HL-60 (cell line): ENCODE measurements around the gene PER3.

ENCODE experiments used
- DNase-seq, 2 experiments: peaks; one replicate each; pipeline ENCODE4 v3.0.0-alpha.2; 2010 to 2020; ENCODE audit warnings: low read depth in 1 of 2, low spot score in 1 of 2
- H3K27ac ChIP-seq: fragments of 250-450 bp; sonication (Bioruptor Pico); replicated peaks from 2 replicates; pipeline ENCODE4 v1.5.1; 2020; ENCODE audit warnings: mild to moderate bottlenecking, moderate library complexity
- H3K27me3 ChIP-seq: fragments of 250-450 bp; sonication (Bioruptor Pico); 2 replicates; pipeline ENCODE4 v1.5.1; 2021; ENCODE audit warnings: mild to moderate bottlenecking, moderate library complexity; ENCODE audit not compliant: insufficient read depth, poor library complexity, severe bottlenecking
- H3K4me3 ChIP-seq: replicated peaks from 2 replicates; pipeline ENCODE4 v1.5.1; 2011; ENCODE audit warnings: mild to moderate bottlenecking, control low read depth, low read length; ENCODE audit not compliant: insufficient read depth
- CTCF ChIP-seq: IDR thresholded peaks from one replicate; pipeline ENCODE4 v1.5.1; 2011; ENCODE audit warnings: low read length, control low read depth, inconsistent platforms; ENCODE audit not compliant: insufficient read depth
- GABPA ChIP-seq: IDR thresholded peaks from 2 replicates; pipeline ENCODE4 v1.6.1; 2012; ENCODE audit warnings: low read depth
- POLR2AphosphoS5 ChIP-seq: IDR thresholded peaks from 2 replicates; pipeline ENCODE4 v1.6.1; 2012; ENCODE audit warnings: low read depth
- REST ChIP-seq: IDR thresholded peaks from 2 replicates; pipeline ENCODE4 v1.6.1; 2012; ENCODE audit warnings: low read depth; ENCODE audit not compliant: insufficient replicate concordance
- SPI1 ChIP-seq: IDR thresholded peaks from 2 replicates; pipeline ENCODE4 v1.6.1; 2012; ENCODE audit warnings: low read depth, mild to moderate bottlenecking, borderline replicate concordance

Gene PER3

DNA sequence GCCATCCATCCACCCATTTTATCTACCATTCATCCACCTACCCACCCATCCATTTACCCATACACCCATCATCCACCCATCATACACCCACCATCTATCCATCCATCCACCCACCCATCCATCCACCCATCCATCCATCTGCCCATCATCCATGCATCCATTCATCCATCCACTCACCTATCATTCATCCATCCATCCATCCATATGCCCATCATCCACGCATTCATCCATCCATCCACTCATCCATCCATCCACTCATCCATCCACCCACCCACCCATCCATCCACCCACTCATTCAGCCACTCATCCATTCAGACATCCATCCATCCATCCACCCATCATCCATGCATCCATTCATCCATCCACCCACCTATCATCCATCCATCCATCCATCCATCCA, 100.7 kb downstream of the PER3 start:
- H3K27ac ChIP-seq = no peak overlapping the region
- DNase-seq = no peak
- no peaks in the 10 kb centered on the region for H3K27me3 ChIP-seq
- H3K4me3 ChIP-seq = no peak overlapping the region
- no peak for TF ChIP-seq REST
- no peak for TF ChIP-seq CTCF
- TF ChIP-seq SPI1 = no peak
- TF ChIP-seq POLR2AphosphoS5 = no peak
- no peak for TF ChIP-seq GABPA

DNA sequence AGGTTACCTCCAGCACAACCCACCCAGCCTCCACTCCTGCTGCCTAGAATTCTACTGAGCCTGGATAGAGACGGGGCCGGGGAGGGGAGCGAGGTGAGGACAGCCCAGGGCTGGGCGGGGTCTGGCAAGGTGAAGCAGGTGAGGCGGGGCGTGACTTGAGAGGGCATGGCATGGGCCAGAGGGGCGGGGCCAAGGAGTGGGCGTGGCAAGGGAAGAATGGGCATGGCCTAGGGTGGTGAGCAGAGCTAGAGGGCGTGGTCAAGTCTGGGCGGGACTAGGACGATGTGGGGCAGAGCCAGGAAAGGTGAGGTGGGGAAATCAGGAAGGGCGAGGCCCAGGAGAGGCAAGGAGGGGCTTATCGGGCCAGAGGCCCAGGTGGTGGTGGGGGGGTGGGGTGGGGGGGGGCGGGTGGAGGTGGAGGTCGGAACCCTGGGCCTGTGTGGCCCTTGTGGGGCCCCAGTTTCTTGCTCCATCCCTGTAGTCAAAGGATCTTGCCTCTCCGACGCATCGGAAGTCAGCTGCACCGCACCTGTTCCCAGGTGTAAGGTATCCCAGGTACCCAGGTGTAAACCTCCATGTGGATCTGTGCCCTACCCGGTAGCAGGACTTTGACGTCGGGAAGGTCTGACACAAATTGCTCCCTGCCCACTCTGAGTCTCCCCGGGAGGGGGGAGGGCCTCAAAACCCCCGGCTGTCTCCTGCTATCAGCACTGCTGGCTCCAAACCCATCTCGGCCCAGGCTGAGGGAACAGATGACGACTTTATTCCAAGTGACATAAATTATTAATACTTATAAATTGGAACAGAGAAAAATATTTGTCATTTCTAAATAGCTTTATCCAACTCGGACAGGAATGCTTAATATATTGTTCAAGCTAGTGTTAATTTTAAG, 101.7 kb downstream of the PER3 start:
- DNase-seq = no peak

More for the DNA sequence above, 101.7 kb downstream of the PER3 start:
- no peak overlapping the region for H3K27ac ChIP-seq
- H3K27me3 ChIP-seq = no peaks in the 10 kb centered on the region
- no peak overlapping the region for H3K4me3 ChIP-seq
- no peak for TF ChIP-seq REST
- TF ChIP-seq POLR2AphosphoS5 = no peak
- no peak for TF ChIP-seq GABPA
- TF ChIP-seq SPI1 = no peak
- TF ChIP-seq CTCF = no peak
